Stimulated activated CD8-positive, alpha-beta memory T cell treated with anti-CD3 and anti-CD28 coated beads, Interleukin-7, amount 100 ng/mL, for 4 hours (primary cell): ENCODE data around the gene HOXA6.

Source experiments
- DNase-seq, 2 donors: peaks; one replicate each; pipeline ENCODE4 v3.0.0-alpha.2; 2020; ENCODE audit warnings: low read depth in 2 of 2

The HOXA6 gene

DNA sequence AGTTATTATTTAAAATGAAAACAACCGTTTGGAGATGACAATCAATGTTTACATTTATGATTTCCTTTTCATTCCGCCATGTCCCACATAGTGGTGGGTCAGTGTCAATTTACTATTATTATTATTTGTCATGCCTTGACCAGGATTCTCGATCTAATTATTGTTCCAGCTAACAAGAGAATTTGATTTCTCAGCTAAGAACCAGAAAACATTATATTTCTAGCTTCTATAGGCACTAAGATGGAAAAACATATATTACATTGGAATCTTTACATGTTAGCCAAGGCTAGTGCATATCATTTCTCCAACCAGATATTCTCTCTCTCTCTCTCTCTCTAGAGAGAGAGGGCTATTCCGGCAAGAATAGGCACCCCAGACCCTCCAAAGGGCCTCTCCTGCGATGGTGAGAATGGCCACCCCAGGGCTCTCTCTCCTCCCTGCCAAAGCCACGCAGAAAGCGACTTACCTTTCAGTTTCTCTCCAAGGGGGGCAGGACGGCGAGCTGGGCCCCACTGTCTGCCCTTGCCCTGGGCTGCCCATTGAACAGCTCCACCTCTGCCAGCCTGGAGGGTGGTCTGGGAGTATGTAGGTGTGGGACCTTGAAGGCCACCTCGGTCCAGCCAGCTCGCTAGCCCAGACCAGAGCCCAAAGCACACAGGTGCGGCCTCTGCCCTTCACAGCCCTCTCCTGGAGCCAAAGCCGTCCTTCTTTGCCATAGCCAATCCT lies 2.4 kb upstream of the HOXA6 start:
- DNase-seq: no peak

DNA sequence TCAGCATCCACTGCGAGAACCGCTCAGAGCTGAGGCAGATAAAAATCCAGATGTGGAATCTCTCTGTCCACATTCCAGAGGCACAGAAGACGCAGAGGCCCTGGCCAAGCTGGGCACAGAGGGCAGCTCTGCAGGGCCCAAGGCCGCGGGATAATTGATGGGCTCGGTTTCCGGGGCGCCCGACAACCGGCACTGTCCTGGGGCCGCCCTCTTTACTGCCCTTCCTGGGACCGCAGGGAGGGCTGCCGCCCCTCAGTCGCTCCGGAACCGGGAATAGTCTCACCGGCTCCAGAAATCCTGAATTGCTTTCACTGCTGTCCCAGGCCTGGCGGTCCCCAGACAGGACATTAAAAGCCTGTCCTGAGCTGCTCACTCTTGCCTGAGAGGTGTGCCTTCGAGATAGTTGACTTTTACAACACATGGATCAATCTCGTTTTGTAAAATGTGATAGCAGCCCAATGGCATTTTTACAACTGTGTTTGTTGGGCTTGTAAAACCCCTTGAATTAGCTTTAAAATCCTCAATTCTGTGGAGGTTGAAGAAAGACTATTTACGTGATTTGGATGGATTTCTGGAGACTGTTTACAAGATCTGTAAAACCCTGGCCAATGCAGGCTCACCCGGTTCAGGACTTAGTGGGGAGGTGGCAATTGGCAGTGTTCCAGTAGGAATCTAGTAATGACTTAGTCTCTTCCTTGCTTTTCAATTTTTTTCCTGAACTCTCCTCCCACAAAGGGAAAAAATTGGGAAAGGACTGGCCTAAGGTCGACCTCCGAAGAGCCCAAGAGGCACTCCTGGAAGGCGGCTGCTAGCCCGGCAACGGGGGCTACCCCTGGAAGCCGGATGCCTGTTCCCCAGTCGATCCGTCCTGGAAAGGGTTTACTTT lies 1.4 kb upstream of the HOXA6 start:
- no peak for DNase-seq

GRCh38 chr7:27148031-27148755 lies 619 bp upstream of the HOXA6 start:
- DNase-seq: no peak

DNA sequence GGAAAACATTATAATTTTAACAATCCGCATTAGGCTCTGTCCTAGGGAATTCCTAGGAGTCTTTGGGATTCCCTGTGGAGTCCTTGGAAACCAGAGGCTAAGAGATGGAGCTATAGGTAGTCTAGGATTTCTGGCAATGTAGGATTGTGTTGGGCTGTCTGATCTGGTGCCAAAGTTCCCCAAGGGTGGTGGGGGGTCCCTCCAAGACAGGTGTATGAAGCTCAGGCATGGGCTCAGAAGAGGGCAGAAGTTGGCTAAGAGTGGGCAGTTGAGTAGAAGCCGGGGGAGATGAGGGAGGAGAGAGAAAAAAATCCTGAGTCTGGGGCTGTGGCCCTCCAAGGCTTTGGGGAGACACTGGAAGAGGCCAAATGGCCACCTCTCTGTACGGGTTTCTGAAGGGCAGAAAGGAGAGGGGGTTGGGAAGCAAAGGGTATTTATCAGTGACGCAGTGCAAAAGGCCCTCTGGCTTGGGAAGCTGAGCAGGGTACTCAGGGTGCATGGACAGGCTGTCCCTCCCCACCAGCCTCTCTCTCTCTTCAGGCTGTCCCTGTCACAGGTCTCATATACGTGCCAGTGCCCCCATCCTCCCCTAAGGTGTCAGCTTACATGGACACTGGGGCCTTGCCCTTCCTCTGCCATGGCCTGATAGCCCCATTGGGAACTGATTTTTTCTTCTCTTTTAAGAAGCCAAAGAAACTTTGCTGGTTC lies 929 bp downstream of the HOXA6 start:
- DNase-seq: no peak

GRCh38 chr7:27145914-27146412 lies 1.6 kb downstream of the HOXA6 start:
- no peak for DNase-seq

DNA sequence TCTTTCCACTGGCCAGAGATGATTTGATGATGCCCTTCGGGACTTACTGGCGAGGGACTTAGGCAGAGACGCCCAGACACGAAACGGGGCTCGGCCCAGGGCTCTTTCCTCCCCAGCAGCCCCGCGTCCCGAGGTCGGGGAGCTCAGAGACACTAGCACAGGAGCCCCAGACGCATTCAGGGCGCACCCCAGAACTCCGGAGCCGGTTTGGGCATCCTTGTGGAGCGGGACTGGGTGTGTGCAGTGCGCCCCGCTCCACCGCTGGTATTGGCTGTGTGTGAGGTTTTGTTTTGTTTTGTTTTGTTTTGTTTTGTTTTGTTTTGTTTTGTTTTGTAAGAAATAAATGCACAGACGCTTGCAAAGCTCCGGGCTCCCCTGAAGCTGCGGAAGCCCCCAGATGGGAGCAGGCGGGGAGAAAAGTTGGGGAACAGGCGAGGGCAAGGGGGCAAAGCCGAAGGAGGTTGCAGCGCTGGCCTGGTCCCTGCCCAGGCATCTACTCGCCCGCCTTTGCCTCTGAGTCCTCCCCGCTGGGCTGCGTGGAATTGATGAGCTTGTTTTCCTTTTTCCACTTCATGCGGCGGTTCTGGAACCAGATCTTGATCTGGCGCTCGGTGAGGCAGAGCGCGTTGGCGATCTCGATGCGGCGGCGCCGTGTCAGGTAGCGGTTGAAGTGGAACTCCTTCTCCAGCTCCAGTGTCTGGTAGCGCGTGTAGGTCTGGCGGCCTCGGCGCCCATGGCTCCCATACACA lies 2.2 kb downstream of the HOXA6 start:
- no peak for DNase-seq

DNA sequence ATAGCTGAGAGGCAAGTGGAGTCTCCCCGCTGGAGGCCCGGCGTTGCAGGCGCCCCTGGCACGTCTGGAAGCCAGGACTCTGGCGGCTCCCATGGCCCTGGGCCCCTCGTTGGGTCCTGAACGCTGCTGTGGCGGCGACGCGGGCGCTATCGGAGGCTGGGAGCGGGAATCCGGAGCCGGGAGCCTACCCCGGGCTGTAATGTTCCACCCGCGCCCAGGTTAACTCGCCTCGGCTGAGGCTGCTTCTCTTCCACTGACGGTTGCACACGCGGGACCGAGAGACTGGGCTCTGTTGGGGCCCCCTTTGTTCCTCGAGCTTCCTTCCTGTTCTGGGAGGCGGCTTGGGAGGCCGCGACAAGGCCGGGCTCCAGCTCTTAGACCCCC lies 2.8 kb downstream of the HOXA6 start:
- no peak for DNase-seq

DNA sequence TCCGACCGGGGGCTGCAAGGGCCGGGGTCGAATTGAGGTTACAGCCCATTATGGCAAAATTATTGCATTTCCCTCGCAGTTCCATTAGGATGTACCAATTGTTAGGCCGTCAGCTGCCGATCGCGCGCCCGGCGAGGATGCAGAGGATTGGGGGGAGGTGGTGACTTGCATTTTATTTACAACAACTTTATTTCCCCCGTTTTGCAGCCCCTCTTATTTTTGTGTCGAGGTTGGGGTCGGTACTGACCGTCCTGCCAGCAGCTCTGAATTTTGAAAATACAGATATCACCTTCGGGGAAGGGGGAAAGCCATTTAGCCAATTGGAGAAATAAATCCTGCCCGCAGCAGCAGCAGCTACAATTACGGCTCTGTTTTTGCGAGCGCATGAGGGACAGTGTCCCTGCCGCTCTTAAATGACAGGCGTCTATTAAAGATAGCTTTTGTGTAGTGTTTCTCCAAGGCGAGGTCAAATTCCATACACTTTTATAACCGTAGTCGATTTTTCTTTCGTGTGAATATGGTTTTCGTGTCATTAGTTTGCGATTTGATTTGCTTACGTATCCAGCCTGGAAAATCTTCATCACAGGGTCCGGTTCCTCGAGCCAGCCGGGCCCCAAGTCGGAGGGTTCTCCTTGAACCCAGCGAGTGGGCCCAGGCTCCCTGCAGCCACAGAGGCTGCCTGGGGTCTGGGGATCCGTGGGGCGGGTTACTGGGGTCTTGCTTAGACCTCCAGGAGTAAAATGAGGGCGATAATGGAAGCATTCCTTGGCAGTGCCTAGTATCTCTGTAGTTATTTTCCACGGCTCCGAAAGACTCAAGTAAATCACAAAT lies 3.4 kb downstream of the HOXA6 start:
- no peak for DNase-seq

DNA sequence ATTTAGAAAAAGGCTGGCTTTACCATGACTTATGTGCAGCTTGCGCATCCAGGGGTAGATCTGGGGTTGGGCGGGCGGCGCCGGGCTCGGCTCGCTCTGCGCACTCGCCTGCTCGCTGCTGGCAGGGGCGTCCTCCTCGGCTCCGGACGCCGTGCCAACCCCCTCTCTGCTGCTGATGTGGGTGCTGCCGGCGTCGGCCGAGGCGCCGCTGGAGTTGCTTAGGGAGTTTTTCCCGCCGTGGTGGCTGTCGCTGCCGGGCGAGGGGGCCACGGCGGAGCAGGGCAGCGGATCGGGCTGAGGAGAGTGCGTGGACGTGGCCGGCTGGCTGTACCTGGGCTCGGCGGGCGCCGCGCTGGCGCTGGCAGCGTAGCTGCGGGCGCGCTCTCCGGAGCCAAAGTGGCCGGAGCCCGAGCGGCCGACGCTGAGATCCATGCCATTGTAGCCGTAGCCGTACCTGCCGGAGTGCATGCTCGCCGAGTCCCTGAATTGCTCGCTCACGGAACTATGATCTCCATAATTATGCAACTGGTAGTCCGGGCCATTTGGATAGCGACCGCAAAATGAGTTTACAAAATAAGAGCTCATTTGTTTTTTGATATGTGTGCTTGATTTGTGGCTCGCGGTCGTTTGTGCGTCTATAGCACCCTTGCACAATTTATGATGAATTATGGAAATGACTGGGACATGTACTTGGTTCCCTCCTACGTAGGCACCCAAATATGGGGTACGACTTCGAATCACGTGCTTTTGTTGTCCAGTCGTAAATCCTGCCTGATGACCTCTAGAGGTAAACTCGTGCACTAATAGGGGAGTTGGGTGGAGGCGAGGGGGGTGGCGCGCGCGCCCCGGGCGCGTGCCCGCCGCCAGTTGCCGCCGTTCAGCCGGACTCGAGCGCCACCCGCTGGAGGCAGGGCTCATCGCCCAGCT lies 4.3 kb downstream of the HOXA6 start, which contains the start of gene HOXA5:
HOXA5 (minus strand) TSS at position 659 of the 927 bp plus-strand sequence; CDS start at position 585, 74 bp downstream.
- DNase-seq: no peak

- DNase-seq: no peak
These were observed 5.0 kb downstream of the HOXA6 start for GRCh38 chr7:27142580-27143022.

DNA sequence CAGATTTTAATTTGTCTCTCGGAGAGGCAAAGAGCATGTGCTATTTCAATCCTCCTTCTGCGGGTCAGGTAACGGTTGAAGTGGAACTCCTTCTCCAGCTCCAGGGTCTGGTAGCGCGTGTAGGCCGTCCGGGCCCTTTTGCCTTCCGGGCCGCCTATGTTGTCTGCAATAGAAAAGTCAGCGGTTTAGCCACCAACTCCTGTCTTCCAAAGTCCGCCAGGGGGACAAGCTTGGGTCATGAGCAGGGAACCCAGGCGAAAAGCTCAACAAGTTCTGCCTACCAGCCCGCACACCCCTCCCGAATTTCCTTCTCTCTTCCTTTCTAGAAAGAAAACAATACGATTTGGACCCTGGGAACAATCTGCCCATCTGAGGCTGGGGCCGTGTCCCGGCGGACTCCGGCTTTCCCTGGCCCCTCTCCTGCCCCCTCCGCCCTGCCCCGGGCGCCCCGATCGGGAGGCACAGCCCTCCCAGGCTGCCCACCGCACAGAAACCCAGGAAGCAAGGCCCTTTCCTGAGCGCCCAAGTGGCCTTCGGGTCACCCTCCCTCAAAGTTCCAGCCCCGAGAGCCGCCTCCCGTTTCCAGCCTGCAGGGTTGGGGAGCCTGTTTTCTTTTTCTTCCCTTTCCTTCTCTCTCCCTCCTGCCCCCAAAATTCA lies 5.5 kb downstream of the HOXA6 start:
- DNase-seq: no peak

DNA sequence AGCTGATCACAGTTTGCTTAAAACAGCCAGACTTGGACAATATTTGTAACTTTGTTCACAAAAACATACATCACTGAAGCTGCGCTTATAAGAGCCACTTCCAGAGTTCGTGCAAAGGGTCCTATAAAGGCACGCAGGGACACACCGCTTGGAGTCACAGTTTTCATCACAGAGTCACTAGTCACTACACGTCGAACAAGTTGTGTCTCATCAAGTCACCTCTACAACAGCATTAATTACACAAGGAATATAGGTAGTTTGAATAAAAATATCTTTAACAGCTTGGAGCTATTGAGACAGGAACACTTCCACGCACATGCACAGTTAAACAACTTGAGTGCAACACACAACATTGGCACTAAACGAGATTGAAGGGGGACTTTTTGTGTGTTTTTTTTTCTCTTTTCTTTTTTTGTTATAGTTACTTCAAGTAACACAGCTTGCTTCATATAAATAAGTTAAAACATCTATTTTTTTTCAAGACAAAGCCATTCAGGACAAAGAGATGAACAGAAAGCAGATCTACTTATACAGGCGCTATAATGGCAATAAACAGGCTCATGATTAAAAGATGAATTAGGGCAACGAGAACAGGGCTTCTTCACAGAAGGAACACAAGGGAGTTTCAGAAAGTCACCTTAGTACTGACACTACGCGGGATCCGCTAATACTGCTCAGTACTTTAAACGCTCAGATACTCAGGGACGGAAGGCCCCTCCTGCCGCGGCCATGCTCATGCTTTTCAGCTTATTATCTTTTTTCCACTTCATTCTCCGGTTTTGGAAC lies 6.2 kb downstream of the HOXA6 start:
- DNase-seq: no peak

DNA sequence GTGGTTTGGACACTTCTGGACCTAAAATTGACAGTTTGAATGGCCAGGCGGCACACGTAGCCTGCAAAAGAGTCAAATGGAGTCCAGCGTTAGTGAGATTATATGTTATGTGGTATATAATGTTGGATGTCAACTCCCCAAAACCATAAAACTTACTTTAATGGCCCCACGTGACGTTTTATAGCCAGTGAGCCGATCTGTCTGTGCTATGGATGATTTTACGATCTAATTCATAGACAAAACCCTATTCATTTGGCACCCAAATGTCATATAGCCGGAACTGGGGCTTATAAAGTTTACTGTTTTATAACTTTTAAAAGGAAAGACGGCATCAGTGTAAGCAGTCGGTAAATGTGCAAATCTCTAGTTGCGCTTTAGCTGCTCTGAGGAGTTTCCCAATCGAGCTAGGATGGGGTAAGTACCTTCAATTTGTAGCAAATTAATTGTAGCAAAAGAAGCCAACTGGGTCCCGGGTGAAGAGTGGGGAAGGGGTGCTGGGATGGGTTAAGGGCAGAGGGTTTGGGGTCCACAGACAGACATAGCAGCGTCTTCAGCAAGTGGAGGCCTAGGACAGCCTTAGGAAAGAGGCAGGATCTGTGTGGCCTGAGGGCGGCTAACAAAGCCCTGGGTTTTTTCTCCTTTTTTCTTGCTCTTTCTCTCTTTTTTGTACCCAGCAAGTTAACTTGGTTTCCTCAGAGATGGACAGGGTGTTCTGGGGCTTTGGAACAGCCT lies 7.3 kb downstream of the HOXA6 start:
- no peak for DNase-seq

DNA sequence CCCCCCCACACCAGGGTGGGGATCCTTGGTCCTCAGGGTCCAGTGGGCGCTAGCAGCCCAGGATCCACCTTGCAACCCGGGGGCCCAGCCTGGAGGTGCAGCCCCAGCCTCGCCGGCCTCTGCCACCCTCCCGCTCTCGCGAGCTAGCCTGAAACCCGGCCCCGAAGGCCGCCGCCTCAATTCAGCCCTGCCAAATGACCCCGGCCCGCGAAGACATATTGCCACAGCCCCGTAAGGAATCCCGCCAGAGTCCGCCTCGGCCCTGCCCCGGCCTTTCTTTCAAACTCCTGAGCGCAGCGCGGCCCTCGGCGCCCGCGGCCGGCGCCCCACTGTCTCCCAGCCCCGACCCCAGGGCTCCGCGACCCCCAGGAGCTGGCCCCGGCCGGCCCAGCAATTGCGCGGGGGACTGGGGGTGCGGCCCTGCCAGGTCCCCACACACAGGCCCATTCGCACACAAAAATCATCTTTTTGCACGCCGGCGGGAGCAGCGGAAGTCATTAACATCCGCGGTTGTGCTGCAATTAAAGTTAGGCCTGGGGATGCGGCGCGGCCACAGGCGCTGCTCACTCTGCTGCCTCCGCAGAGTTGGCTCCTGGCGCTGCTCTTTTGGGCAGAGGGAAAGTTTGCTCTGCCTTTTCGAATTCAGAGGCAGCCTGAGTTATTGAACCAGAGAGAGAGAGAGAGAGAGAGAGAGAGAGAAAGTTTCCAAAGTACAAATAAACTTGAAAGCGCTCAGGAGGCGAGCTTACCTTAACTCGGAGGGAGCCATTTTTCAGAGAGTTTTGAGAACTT lies 8.0 kb downstream of the HOXA6 start:
- DNase-seq: no peak

DNA sequence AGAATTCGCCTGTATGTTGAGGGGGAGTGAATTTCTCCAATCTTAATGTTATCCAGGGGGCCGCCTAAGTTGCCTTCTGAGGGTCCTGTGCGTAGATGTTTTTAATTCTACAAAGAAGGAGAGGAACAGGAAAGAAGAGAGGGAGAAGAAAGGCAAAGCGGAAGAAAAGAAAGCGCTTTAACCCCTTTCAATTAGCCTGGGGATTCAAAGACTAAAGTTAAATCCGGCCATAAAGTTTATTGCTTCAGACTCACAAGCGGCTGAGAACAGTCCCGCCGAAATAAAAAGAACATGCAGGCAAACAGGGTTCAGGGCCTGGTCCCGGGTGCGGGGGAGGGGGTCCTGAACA lies 8.6 kb downstream of the HOXA6 start:
- DNase-seq: no peak

DNA sequence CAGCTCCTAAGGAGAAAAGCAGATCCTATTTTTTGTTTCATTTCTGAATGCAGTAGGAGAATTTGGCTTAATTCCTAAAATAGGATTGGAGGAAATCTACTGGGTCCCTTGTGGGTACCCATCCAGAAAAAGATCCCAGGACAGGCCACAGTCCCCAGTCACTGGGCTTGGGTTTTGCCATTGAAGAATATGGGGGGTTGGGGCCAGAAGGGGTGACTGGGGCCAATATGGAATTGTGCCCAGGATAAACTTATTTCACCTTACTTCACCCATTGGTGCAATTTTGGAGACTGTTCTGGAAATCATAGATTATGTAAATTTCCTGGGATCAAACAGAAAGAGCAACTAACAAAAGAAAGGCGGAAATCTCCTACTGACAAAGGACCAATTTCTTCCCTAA lies 9.1 kb downstream of the HOXA6 start:
- DNase-seq: no peak
